HT1080 (cell line): Measurements from ENCODE around the gene FOXF1. TPM values are rescaled to one million over a fixed set of nuclear protein-coding genes. Genes with fewer than 3 reads are reported as not detected.

Source experiments
- DNase-seq: peaks from one replicate; pipeline ENCODE4 v3.0.0-alpha.2; 2015; ENCODE audit warnings: low read depth
- total RNA-seq: library from RNA; depleted of rRNA; stranded (reverse); fragments of >200 nt; shearing (Covaris generic); gene quantifications from 2 replicates; pipeline ENCODE4 v1.2.3, GENCODE V29; 2014

FOXF1 gene
- total RNA-seq, 1 experiment from 2014 or later: 0.10 TPM

DNA sequence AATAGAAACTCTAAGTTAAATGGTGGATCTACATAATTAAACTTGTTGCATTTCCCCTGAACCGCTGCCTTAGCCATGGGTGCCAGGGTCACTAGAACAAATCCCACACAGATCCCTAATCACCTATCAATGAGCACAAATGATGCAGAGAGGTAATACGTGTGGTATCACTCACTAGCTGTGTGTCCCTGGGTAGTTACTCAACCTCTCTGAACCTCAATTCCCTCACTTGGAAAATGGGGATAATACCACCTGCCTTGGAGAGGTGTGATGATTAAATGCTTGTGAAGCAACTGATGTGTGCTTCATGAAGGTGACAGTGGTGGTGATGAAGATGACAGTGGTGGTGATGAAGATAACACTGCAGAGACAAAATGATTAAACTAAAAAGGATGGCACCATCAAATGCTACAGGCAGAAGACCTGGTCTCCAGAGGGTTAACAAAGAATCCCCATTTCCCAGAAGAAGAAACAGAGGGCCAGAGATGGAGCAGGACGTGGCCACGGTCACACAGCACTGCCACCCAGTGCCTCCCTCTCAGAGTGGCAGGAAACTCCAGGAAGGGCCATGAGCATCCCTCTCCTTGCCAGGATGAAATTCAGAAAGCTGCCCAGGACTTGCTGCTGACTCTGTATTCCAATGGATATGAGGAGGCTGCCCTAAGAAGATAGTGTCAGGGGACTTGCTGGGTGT lies 17.9 kb upstream of the FOXF1 start:
- no peak for DNase-seq

DNA sequence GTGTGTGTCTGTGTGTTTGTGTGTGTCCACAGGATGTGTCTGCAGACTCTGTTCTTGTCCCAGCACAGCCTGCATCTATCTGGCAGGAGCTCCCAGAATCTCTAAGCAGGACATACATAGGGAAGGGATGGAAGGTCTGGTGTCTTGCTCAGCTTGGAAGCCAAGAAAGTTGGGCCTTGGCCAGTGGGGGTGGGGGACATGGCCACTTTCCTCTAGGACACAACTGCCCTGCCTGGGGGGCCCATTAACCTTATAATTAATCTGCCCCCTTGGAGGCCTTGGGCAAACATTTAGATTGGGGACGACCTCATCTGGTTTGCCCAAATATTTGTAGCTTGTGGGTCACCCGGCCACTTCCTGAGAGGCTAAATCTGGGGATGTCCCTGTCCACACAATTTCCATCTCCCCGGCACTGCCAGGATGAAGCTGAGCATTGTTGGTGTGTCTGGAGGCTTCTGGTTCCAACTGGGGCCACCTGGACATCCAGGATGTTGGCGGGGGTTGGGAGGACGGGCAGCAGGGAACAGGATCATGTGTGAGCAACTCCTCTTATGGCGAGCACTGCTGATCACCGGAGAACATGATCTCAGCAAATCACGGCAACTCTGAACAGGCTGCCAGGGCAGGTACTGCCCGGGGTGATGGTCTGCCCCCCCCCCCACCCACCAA lies 17.2 kb upstream of the FOXF1 start:
- no peak for DNase-seq

DNA sequence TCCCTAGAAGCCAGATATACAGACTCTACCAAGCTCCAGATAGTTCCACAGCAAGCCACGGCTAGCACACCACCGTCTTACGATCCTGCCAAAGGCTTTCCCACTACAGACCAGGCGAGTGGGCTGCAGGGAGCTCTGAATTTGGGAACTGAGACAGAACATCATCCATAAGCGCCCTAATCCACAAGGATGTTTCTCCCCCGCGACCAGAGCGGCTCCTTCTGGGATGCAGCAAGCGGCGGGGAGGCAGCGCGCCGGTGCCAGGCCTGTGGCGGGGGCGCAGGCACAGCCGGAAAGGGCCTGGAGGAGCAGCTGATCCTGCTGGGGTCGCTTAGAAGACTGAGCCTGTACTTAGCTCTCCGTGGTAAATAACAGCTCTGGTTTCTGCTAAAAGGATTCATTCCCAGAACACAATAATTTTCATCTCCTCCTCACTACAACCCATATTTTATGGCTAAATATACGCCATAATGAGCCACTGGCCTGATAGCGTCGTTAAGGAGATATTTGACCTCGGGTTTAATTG lies 16.2 kb upstream of the FOXF1 start:
- DNase-seq: no peak

DNA sequence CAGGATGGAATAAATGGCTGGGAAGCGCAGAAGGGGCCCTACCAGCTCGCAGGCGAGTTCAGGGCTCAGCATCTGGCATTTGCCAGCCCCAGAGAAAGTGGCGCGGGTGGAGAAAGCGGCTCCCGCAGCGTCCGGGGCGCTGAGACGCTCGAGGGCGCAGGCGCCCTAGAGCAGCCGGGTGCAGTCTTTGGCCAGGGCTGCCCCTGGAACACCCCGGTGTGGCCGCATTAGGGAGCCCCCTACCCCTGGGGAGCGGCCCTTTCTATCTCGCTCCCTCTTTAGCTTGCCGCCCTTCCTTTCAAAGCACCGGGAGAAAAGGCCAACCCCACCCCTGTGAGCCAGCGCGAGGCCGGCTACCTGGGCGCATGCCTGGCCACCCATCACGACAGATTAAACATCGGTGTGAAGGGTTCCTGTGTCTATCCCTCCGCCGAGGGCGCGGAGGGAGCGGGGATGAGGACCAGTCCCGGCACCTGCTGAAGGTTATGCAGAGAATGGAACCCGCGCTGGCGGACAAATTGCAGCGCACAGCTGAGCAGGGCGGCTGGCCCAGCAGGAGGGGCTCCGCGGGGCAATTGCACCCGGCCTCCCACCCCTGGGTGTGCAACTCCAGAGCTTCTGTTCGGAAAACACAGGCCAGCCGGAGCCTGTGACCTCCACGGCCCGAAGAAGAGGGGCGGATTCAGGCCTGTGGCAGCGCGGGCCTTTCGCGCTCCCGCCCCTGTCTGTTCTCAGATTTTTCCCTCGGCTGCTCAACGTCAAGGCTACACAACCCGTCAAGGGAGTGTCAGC lies 15.6 kb upstream of the FOXF1 start:
- no peak for DNase-seq

DNA sequence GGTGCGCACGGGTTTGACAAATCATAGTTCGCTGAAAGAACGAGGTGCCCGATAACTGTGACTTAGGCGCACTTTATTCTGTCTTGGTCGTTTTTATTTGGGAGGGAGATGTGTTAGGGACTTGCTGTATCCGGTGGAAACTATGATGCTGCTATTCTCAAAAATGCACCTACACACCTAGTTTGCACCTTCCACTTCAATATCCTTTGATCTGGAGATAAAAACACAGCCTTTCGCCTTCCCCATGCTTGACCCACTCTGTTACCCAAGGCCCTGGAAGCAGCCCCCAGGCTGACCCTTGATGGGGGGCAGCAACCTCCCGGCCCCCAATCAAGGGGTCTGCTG lies 15.0 kb upstream of the FOXF1 start:
- no peak for DNase-seq

DNA sequence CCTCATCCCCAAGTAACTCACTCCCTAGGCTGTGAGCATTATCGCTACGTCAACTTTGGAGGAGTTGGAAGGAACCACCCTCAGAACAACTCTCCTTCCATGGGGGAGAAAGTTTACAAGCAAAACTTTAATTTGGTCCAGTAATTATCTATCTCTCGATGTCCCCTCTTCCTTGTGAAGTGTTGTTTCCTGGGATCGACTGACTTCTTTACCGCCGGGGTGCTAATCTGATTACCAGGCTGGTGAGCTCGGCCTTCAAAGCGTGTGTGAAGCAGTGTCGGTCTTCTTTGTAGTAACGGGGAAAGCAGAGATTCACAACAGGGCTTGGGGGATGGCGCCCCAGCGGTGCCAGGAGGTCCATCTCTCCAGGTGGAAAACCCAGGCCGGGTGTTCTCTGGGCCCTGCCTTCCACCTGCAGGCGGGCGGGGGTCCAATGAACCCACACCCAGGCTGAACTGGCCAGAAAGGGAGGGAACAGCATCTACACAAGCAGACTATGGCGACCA lies 14.5 kb upstream of the FOXF1 start:
- no peak for DNase-seq

DNA sequence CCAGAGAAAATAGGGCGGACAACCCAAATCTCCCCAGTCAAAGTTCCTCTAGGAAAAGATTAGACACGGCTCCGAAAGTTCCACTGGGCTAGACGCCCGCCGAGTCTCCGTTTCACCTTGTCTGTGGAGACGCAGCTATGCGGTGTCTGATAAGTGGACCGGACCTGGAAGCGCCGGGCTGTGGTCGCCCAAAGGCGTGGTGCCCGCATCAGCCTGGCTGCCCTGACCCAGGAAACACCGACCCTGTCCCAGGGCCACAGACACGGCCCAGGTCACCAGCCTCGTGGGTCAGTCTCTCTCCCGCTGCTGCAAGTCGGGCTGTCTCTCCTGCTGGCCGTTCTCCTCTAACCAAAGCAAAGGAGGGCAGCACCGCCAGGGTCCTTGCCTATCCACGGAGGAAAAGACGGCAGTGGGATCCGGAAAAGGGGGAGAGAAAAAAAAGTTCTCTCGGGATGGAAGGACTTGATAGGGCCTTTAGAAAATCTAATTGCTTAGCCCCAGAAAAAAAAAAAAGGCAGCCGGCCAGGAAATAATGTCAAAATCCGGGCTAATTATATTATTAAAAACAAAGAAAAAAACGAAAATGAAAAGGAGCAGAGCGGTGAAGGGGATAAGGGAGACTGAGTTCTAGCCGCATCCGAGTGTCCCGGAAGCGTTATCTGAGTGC lies 13.9 kb upstream of the FOXF1 start:
- DNase-seq: no peak

DNA sequence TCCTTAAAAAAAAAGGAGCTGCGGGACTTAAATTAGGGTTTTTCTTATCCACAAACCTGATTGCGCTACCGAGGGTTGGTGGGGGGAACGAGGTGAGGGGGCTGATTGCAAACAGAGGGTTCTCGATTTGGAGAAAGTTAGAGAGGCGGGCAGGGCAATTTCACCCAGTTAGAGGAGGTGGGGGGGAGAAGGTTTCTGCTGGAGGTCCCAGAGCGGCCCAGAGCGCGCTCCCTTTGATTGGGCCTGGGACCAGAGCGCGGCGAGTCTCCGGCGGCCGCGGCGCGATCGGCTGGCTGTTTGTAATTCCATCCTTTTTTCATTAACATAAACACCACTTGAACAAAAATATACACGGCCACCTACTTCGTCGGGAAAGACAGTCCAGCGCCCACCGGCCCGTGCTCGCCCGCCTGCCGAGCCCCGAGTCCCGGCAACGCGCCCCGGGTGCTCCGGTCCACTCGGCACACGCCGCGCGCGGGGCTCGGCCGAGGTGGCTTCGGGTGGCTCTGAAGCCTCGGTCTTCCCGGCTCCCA lies 13.3 kb upstream of the FOXF1 start:
- no peak for DNase-seq

DNA sequence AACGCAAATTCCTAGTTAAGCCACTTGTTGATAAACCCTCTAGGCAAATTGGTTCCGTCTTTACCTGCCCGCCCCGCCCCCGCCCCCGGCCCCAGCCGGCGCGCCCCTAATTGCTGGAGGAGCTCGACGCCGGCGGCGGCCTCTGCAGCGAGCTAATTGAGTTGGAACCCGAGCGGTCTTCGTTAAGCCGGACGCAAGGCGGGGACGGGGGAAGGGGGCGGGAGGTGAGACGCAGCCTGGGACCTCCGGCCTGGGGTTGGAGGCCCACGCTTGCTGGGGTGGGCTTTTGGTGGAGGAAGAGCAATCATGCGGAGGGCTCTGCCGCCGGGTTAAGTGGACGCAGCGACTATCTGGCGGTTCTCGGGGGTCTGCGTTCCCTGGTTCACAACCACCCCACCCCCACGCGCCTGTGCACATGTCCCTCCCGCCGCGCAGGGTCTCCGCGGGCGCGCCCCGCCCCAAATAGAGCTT lies 12.7 kb upstream of the FOXF1 start:
- no peak for DNase-seq

DNA sequence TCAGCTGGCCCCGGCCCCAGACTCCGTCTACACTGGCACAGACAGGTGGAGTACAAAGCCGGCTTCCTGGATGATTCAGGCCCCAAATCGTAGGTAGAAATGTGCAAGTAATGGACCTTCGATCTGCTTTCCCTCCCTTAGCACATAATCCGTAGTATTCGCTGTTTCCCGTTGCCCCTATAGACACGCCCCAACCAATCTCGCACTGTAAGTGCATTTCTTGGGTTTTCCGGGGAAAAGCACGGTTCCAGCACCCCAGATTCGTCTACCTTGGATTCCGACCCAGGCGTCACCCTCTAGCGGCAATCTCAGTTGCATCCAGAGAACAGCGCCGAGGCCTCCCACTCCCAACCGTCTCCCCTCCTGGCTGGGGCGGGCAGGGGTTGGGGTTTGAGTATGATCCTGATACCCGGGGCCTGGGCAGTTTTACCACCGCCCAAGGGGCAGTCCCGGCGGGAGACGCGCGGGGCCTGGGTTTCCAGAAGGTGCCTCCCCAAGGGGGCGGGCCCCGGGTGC lies 12.1 kb upstream of the FOXF1 start:
- no peak for DNase-seq

DNA sequence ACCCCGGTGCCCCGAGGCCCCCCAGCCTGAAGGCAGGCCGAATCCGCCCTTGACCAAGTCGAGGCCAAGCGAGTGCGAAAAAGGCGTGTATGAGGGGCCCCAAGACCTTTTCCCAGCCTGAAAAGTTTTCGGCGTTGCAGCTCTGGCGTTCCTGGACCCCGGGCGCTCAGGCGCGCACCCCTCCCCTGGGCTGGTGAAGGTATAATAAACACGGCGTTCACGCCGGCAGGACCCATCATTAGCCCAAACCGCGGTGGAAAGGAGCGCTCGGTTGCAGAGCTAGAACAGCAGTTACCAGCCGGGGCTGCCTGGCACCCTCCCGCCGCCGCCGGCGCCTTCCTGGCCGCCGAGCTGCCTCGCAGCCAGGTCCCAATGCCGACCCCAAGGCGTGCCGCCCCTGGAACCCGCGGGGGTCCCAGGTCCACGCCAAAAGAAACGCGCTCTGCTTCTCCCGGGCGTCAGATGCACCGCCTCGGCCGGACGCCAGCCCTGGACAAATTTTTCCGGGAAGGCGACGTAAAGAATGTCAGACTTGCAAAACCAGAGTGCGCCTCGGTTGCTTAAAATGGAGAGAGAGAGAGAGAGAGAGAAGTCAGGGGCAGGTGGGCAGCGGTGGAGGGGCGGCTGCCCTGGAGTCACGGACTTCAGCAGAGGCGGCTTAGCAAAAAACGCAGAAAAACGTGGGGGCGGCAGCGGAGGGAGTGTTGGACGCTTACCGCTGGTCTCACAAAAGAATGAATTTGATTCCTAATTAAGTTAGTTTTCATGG lies 11.5 kb upstream of the FOXF1 start:
- DNase-seq: no peak

DNA sequence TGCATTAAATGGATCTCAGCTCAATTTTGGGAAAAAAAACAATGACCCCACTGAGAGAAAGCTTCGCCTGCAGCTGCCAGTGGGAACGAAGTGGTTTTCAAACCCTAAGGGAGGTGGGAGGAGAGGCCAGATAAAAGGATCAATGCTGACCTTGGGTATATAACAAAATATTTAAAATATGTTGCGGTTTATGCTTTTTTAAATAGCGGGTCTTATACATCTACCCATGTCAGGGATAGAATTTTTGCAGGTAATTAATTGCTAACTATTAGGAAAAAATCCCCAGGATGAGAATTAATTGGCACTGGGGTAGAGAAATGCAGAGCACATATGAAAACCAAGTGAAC lies 10.9 kb upstream of the FOXF1 start:
- no peak for DNase-seq

DNA sequence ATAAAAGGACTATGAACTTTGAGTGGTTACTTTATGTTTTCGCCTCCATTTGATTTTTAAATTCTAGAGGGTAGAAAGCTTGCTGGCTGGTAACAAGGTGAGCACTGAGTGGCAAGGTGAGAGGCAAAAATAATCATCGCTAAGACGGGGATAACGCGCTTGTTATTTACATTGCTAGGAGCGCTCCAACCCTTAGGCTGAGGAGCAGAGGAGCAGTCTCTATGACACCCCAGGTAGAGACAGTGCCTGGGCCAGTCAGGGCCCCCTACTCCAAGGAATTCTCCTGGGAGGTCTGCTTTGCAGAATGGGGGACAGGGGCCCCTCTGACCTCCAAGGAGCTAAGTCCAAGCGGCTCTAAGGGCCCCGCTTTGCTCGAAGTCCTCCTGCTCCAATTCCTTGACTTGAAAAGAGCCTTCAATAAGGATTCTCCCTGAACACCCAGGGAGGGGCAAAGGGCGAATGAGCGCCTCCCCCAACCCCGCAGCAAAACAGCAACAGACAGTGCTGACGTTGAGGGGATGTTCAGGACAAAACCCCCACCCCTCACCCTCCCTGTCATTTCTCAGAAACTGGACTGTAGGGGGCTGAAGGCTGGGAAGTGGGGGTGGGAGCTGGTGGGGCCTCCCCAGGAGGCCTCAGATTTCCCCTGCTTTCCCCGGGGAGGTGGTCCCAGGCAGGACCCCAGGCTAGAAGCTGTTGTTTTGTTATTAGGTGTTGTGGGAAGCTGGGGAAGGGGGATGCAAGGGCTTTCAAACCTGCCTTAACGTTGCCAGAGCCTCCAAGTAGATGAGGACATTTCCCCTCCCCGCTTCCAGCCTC lies 10.2 kb upstream of the FOXF1 start:
- no peak for DNase-seq

DNA sequence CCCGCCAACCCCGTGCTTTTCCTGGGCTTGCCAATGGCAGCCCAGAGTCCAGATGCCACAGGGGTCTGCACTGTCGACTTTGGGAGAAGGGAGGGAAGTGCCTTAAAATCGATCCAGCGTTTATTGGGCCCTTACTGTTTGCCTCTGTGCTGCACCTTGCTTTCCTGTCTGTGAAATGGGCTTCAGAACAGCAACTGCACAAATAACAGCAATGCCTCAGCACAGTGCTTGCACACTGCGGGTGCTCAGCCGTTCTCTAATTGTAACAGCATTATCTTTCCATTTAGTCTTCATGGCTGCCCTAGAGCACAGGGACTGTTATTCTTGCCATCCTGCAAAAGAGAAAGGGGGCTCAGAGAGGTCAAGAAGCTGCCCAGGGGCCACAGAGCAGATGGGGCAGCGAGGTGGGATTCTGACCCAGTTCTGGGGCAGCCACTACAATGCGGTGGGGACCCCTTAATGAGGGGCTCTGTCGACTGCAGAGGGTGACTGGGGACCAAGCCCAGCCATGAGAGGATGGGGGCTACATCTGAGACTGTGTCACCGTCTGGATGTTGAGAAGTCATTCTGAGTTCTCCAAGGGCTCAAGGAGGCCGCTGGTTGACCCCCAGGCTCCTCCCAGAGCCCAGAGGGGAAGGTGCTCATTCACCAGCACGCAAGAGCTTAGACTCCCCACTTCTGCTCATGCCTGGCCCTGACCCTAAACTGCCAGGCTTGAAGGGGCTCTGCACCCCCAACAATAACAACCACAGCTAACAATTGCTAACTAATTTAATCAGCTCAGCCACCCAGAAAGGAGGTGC lies 9.4 kb upstream of the FOXF1 start:
- DNase-seq: no peak

DNA sequence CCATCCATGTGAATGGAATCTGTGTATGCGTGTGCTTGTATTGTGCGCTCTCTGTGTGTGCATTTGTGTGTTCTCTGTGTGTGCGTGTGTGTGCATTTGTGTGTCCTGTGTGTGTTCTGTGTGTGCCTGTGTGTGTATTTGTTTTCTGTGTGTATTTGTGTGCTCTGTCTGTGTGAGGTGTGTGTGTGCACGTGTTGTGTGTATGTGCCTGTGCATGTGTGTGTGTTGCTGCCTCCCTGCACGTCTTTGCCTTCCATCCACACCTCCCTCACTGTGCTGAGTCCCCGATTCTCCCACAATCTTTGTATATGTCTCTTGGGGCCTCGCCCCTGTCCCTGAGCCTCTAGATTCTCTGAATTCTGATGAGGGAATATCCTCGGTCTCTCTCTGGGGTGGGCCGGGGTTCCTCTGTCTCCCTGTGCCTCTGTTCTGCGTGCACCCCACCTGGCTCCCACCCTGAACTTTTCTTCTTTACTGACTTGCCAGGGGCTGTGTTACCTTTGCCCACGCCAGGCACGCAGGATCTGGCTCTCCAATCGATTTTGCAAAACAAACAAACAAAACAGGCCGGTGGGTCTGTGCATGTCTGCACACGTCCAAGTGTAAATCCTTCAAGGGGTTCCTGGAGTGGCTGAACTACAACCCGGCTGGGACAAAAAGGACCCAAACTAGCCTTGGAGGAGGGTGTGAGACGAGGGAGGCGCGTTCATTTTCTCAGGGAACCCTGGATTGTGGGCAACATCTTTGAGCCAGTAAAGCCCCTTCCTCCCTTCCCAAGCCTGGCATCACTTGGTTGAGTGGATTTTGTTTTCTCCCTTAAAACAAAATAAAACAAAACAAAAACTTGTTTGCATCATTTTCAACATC lies 8.1 kb upstream of the FOXF1 start:
- DNase-seq: no peak

DNA sequence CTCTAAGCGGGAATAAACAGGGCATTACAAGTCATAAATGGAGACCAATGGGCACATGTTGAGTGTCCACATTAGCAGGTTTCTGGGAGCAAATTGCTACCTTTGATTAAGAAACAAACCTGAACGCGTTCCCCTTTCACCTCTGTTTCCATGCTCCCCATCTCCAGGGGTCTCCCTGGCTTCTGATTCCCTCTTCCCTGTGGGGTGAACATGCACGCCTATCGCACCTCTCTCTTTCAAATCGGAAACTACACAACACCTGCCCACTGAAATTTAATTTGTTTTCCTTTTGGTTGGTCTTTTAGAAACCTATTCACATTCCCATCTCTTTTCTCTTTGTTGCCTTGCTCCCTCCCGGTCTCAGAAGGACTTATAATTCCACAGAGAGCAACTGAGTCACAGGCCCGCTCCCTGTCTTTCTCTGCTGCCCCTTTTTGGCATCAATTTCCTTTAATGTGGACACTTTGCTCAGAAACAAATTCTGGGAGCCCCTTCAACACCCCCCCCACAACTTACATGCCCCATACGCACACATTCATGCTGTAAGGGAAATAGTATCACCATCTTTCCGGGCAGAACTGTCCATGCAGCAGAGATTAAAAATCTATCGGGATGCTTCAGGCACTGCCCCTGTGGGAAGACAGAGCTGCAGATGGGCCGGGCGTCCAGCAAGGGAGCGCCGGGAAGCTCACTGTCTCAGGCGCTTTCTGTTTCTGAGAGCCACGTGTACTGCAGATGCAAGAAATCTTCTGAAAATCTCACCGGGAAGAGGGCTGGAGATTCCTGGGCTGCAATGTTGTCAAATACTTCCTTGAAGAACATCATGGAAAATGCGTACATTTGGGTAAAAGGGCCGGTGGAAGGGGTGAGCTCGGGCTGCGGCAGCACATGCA lies 7.2 kb upstream of the FOXF1 start:
- DNase-seq: no peak

DNA sequence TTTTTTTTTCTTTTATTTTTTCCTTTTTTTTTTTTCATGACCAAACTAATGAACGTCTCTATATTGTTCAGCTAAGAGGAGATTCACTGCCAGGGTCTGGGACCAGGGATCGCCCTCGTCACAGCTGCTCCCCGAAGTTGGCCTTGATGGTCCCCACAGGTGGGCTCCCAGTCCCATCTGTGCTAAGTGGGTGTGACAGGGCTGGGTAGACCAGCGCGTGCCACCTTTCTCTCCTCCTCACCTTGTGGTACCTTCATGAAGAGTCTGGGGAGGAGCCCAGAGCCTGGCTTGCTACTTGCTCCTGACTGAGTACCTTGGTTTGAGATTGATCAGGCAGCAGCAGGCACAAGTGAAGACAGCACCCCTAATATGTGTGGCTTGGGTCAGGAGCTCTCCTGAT lies 6.5 kb upstream of the FOXF1 start:
- DNase-seq: no peak
